GM23248 (cell line): Measurements from ENCODE around the gene SPOCD1. TPM values are rescaled to one million over a fixed set of nuclear protein-coding genes. Genes with fewer than 3 reads are reported as not detected.

Experiments used
- DNase-seq: peaks from one replicate; pipeline ENCODE4 v3.0.0-alpha.2; 2015
- H2AFZ ChIP-seq: fragments of 200-600 bp; sonication (generic); 2 replicates; pipeline ENCODE4 v1.6.1; 2016; ENCODE audit warnings: antibody characterized with exemption
- H3F3A ChIP-seq: fragments of 200-600 bp; sonication (generic); 2 replicates; pipeline ENCODE4 v1.6.1; 2016; ENCODE audit warnings: mild to moderate bottlenecking, antibody characterized with exemption, mixed run types; ENCODE audit not compliant: insufficient read depth
- H3K27ac ChIP-seq: fragments of 200-600 bp; sonication (generic); 2 replicates; pipeline ENCODE4 v1.5.1; 2016; ENCODE audit warnings: mild to moderate bottlenecking
- H3K27me3 ChIP-seq: fragments of 200-600 bp; sonication (generic); replicated peaks from 2 replicates; pipeline ENCODE4 v1.6.1; 2016; ENCODE audit warnings: mild to moderate bottlenecking; ENCODE audit not compliant: insufficient read depth
- H3K36me3 ChIP-seq: fragments of 200-600 bp; sonication (generic); 2 replicates; pipeline ENCODE4 v1.6.1; 2016; ENCODE audit warnings: low read depth, mild to moderate bottlenecking
- H3K4me1 ChIP-seq: fragments of 200-600 bp; sonication (generic); 2 replicates; pipeline ENCODE4 v1.6.1; 2016; ENCODE audit warnings: mild to moderate bottlenecking; ENCODE audit not compliant: insufficient read depth
- H3K4me2 ChIP-seq: fragments of 200-600 bp; sonication (generic); one replicate; pipeline ENCODE4 v1.6.1; 2016; ENCODE audit warnings: mild to moderate bottlenecking; ENCODE audit not compliant: unreplicated experiment
- H3K4me3 ChIP-seq: fragments of 200-600 bp; sonication (generic); 2 replicates; pipeline ENCODE4 v1.5.1; 2016; ENCODE audit warnings: mild to moderate bottlenecking
- H3K79me2 ChIP-seq: fragments of 200-600 bp; sonication (generic); 2 replicates; pipeline ENCODE4 v1.6.1; 2016; ENCODE audit warnings: mild to moderate bottlenecking; ENCODE audit not compliant: insufficient read depth
- H3K9ac ChIP-seq: fragments of 200-600 bp; sonication (generic); 2 replicates; pipeline ENCODE4 v1.6.1; 2016; ENCODE audit warnings: mild to moderate bottlenecking
- H3K9me2 ChIP-seq: fragments of 200-600 bp; sonication (generic); 2 replicates; pipeline ENCODE4 v1.6.1; 2016; ENCODE audit warnings: mixed run types, mild to moderate bottlenecking, moderate library complexity; ENCODE audit not compliant: insufficient read depth
- H3K9me3 ChIP-seq: fragments of 200-600 bp; sonication (generic); one replicate; pipeline ENCODE4 v1.6.1; 2017; ENCODE audit warnings: low read depth
- H4K20me1 ChIP-seq: fragments of 200-600 bp; sonication (generic); 2 replicates; pipeline ENCODE4 v1.6.0; 2016; ENCODE audit not compliant: insufficient read depth
- EZH2 ChIP-seq: fragments of 200-600 bp; sonication (generic); IDR thresholded peaks from 2 replicates; pipeline ENCODE4 v1.6.1; 2018; ENCODE audit warnings: antibody characterized with exemption, mild to moderate bottlenecking; ENCODE audit not compliant: insufficient read depth, poor library complexity, severe bottlenecking
- EZH2phosphoT487 ChIP-seq: fragments of 200-600 bp; sonication (generic); IDR thresholded peaks from 2 replicates; pipeline ENCODE4 v1.6.1; 2018; ENCODE audit warnings: antibody characterized with exemption, moderate library complexity, mild to moderate bottlenecking, low read depth; ENCODE audit not compliant: insufficient read depth
- WGBS, 2 experiments: methylation state at CpG; one replicate each; pipeline ENCODE4 v1.1.6; 2015 to 2017; ENCODE audit warnings: low lambda C conversion rate in 2 of 2, low coverage in 1 of 2; ENCODE audit errors: missing lambda C conversion rate in 2 of 2; 5-methylcytosine and 5-hydroxymethylcytosine counted together
- in situ Hi-C: fragments of 300-500 bp; cut with MboI; formaldehyde crosslinking; loops from 2 replicates; pipeline ENCODE4 v1.15.0; 2020
- polyA plus RNA-seq: library from polyadenylated mRNA; unstranded; fragments of >200 nt; fragmentation: Nextera tagmentation; extraction: Ambion mirVana; gene quantifications from 2 replicates; pipeline ENCODE4 v1.2.1, GENCODE V29; 2016
- total RNA-seq: library from RNA; depleted of rRNA; stranded (reverse); fragments of >200 nt; shearing (Covaris generic); gene quantifications from 2 replicates; pipeline ENCODE4 v1.2.3, GENCODE V29; 2014

Gene SPOCD1
- total and polyA plus RNA-seq, 2 experiments from 2014 or later, result 27.9 to 43.0 TPM

GRCh38 chr1:31799196-31799894, 16.5 kb downstream of the SPOCD1 start:
- Histone ChIP-seq H2AFZ (peak overlapping the region; percentile 56), H3K27me3 (no peaks in the 10 kb centered on the region), H3K79me2 (peaks cover 33% of the 10 kb centered on the region), H3K9me3 (no peaks in the 10 kb centered on the region), H3K4me1 (peaks cover 24% of the 10 kb centered on the region), H3K4me2 (peak overlapping the region; percentile 87), H3K27ac (peak overlapping the region; percentile 71), H3K9ac (peak overlapping the region; percentile 71), H3K36me3 (no peaks in the 10 kb centered on the region), H3F3A (peaks cover 25% of the 10 kb centered on the region), H3K4me3 (no peak overlapping the region; the same call in 1 of the 2 replicates), H3K9me2 (no peaks in the 10 kb centered on the region), H4K20me1 (no peaks in the 10 kb centered on the region)
- no peak for DNase-seq
- 89 to 93% methylated on average over 6 to 8 of the region's 9 CpGs for WGBS, 2 experiments
- in situ Hi-C loops, result no loop called here
- TF ChIP-seq EZH2, result no peak
- TF ChIP-seq EZH2phosphoT487, result no peak

GRCh38 chr1:31798433-31799195, 17.2 kb downstream of the SPOCD1 start:
- in situ Hi-C loops, result no loop called here
- peak overlapping the region; percentile 71 for H3K27ac ChIP-seq

GRCh38 chr1:31798086-31798432, 17.8 kb downstream of the SPOCD1 start:
- whole genome bisulfite sequencing, 2 experiments, result 54 to 60% methylated on average over 8 of the region's 8 CpGs
- Histone ChIP-seq H3K36me3 (no peaks in the 10 kb centered on the region), H3K4me1 (peaks cover 24% of the 10 kb centered on the region), H3K9ac (peak overlapping the region; percentile 71), H3K27ac (peak overlapping the region; percentile 71), H2AFZ (peak overlapping the region; percentile 56; the same call in 1 of the 2 replicates), H3K4me3 (peak overlapping the region; percentile 70), H3K79me2 (peaks cover 33% of the 10 kb centered on the region), H3K4me2 (peak overlapping the region; percentile 87), H3F3A (peaks cover 25% of the 10 kb centered on the region), H4K20me1 (no peaks in the 10 kb centered on the region), H3K9me3 (no peaks in the 10 kb centered on the region), H3K9me2 (no peaks in the 10 kb centered on the region), H3K27me3 (no peaks in the 10 kb centered on the region)
- in situ Hi-C loops, result no loop called here
- TF ChIP-seq EZH2phosphoT487 (no peak), EZH2 (no peak)
- DNase-seq, result no peak

More at GRCh38 chr1:31798433-31799195, 17.2 kb downstream of the SPOCD1 start:
- H3K79me2 ChIP-seq, result peaks cover 33% of the 10 kb centered on the region
- peak; percentile 94 for DNase-seq
- H3K9me2 ChIP-seq, result no peaks in the 10 kb centered on the region
- H3K4me1 ChIP-seq, result peaks cover 24% of the 10 kb centered on the region
- H3K9me3 ChIP-seq, result no peaks in the 10 kb centered on the region
- 15 to 16% methylated on average over 16 to 17 of the region's 17 CpGs for WGBS, 2 experiments
- H3K9ac ChIP-seq, result peak overlapping the region; percentile 71
- H3K4me2 ChIP-seq, result peak overlapping the region; percentile 87
- H3F3A ChIP-seq, result peaks cover 25% of the 10 kb centered on the region
- H3K27me3 ChIP-seq, result no peaks in the 10 kb centered on the region
- no peaks in the 10 kb centered on the region for H3K36me3 ChIP-seq
- TF ChIP-seq EZH2 (no peak), EZH2phosphoT487 (no peak)
- peak overlapping the region; percentile 70 for H3K4me3 ChIP-seq
- H4K20me1 ChIP-seq, result no peaks in the 10 kb centered on the region
- H2AFZ ChIP-seq, result peak overlapping the region; percentile 56

- in situ Hi-C loops, result no loop called here
- H3K9me2 ChIP-seq, result no peaks in the 10 kb centered on the region
- peak overlapping the region; percentile 70 for H3K4me3 ChIP-seq
- no peaks in the 10 kb centered on the region for H4K20me1 ChIP-seq
- TF ChIP-seq EZH2 (no peak), EZH2phosphoT487 (no peak)
- H3K4me2 ChIP-seq, result peak overlapping the region; percentile 87
- DNase-seq, result no peak
- H3K9me3 ChIP-seq, result no peaks in the 10 kb centered on the region
- no peak overlapping the region for H3K27ac ChIP-seq
- WGBS, 2 experiments, result 92 to 95% methylated on average over 5 of the region's 5 CpGs
- H3K4me1 ChIP-seq, result peaks cover 24% of the 10 kb centered on the region
- H3K27me3 ChIP-seq, result no peaks in the 10 kb centered on the region
- peak overlapping the region; percentile 71 for H3K9ac ChIP-seq
- no peak overlapping the region for H2AFZ ChIP-seq
- peaks cover 33% of the 10 kb centered on the region for H3K79me2 ChIP-seq
- H3F3A ChIP-seq, result peaks cover 21% of the 10 kb centered on the region
- H3K36me3 ChIP-seq, result no peaks in the 10 kb centered on the region
Measured at GRCh38 chr1:31797216-31797615, 18.6 kb downstream of the SPOCD1 start.
